HG02884 (cell line): ENCODE data around the gene PRG2.

ENCODE experiments used
- ATAC-seq: cut with Tn5 transposase; IDR thresholded peaks from one replicate; pipeline ENCODE4 v1.9.1; 2021; ENCODE audit warnings: mild to moderate bottlenecking, moderate library complexity; ENCODE audit not compliant: unreplicated experiment

PRG2 gene

GRCh38 chr11:57397394-57397990, 7.0 kb upstream of the PRG2 start:
- ATAC-seq, result no peak

DNA sequence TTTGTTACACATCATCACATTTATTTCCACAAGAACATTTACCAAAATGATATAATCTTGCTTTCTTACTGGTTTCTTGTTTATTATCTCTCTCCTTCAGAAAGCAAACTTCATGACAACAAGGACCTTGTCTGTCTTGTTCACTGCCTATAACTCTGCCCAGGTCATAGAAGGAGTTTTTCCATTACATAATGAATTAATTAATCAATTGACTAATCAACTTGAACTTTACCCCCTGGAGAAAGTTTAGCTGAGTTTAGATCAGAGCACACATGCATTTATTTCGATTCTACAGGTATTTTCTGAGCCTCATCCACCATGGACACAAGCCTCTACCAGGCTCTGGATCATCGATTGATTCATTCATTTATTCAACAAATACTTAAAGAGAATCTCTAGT, 6.3 kb upstream of the PRG2 start:
- no peak for ATAC-seq

DNA sequence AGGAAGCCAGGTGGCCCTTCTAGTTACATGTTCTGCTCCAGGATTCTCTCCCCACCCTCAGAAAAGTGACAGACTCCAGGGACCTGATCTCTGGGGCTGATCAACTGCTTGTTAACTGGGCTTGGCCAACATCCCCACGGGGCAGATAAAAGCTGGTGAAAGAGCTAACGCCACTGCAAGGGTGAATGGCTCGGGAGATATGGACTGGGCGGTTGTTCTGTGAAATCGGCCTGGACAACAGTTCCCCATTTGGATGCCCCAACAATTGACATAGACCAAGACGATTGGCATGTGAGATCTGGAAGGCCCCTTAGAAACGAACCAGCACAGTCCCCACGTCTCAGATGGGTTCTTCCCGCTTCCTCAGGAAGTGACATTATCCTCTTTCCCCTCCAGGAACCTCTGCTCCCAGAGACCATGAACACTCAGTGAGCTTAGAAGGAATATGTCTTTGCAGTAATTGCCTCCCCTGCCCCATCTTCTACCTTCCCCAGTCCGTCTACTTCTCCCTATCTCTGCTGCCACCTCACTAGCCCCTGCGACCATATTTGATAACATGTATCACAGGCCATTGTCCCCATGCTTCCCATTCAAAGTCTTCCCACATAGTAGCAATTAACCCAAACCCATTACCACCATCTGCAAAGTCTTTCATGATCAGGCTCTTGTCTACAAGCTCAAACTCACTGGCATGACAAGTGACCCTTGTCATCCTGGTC, 5.6 kb upstream of the PRG2 start:
- ATAC-seq, result no peak

DNA sequence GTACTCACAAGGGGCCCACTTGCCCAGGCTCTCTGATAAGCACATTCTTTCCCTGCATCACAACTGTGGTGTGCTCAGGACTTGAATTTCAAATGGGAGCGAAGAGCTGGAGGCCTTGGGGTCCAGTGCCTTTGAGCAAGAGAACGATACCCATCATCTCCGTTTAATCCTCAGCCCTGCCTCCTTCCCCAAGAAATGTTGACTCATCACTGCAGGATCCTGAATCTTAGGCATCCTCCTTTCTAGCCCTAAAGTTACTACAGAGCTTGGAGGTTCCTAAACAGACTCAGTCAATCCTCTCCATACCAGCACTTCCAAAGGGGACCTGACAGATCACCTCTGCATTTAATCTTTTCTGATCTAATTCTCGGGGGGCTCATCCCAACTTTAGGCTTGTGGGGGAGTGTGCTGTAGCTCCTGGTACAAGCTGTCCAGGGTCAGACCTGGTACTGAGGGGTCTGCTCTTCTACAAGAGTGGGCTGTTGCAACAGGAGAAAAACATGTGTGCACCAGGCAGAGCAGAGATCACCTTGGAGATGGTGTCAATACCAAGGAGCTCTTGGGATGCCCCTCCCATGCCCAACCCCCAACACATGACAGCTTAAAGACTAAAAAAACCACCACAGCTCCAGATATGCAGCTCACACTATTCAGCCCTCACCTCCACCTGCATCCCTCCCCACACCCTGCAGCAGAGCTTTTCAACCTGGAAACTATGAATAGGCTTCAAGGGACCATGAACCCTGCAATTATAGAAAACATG, 3.9 kb upstream of the PRG2 start:
- no peak for ATAC-seq

DNA sequence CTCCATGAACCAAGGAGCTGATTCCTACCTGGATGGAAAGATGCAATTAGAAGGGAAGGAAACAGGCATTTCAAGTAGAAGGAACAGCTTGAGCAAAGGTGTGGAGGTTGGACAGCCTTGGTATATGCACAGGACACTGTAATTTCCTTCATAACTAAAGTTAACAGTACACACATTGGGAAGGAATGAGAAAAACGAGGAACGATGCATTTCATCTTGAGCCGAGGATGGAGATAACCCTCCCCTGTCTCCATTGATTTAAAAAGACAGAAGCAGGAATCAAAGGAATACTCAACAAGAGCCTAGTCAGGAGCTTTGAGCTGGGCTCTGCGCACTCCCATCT, 2.3 kb upstream of the PRG2 start:
- ATAC-seq, result no peak

GRCh38 chr11:57392066-57392762, 1.8 kb upstream of the PRG2 start:
- no peak for ATAC-seq

DNA sequence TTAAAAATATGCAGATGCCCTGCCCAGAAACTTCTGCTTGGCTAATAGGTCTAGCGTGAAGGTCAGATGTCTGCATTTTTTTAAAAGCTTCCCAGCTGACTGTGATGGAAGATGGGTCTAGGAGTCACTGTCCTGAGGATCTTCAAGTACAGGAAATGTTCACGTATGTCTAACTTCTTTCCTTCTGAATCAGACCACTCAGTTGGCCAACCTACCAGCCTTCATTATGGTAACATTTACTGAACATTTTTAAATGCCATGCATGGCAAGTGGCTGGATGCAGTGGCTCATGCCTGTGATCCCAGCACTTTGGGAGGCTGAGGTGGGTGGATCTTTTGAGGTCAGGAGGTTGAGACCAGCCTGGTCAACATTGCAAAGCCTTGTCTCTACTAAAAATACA, 1.1 kb upstream of the PRG2 start:
- ATAC-seq, result no peak

DNA sequence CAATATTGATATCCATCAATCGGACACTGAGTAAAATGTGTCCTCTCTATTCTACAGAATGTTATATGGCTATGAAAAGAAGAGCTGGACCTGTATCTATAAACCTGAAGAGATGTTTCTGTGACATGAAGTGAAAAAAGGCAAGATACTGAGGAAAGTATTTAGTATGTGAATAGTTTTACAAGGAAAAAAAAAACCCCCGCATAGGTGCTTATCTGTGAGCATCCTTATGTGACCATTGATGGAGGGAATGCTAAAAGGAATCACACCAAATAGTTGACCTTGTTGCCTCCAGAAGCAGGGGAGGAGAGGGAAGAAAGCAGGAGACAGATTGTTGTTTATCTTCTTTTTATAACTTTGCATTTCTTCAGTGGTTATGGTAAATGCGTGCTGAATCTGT, 661 bp upstream of the PRG2 start:
- no peak for ATAC-seq

DNA sequence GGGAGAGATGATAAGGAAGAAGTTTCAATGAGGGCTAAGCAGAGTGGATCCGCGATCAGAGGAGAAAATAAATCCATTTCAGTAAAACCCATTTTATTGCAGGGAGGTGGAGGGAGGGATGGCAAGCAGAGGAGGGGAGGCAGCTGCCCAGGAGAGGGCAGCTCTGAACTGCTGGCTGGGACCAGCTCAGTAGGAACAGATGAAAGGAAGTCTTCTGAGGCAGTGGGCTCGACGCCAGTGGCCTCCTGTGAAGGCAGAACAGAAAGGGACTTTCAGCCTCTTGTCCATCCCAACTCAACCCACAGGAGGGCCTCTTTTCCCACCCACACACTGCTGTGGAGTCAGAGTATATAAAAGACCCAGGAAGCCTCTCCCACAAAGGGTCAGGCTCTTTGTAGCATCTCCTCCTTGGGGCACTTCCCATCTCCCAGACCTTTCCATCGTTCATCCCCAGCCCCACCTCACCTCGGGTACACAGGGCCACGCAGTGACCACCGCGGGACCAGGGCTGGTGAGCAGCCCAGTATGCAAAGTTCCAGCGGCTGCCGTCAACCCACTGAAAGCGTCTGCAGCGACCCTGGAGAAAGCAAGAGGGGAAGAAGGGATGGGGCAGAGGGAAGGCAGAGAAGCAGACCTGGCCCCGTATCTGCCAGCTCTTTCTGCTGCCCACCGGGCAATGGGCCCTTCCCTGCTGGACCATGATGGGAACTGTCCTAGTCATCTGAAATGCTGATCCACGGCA, 3.0 kb downstream of the PRG2 start:
- no peak for ATAC-seq

GRCh38 chr11:57386178-57386940, 4.1 kb downstream of the PRG2 start:
- ATAC-seq, result no peak

- no peak for ATAC-seq
Measured at GRCh38 chr11:57380975-57381374, 9.5 kb downstream of the PRG2 start, which contains the start of gene PRG3. PRG3 (minus strand) TSS chr11:57381150; CDS start chr11:57380708, 442 bp downstream.

DNA sequence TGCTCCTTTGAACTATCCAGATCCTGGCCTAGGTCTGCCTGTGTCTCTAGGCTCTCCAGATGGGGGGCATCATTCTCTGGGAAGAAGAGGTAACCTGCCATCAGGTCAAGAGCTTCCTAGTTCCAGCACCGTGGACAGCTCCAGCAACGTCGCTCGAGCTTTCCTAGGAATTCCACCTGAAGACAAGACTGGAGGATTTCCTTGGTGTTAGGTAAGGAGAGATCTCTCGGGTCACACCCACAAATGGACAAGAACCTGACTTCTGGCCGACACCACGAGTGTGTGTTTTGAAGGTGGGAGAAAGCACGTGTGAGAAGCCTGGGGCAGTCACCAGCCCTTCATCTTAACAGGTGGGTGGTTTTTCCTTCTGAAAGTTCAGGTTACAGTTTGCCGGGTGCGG, 10.7 kb downstream of the PRG2 start:
- ATAC-seq, result no peak

GRCh38 chr11:57378186-57378585, 12.3 kb downstream of the PRG2 start:
- no peak for ATAC-seq

DNA sequence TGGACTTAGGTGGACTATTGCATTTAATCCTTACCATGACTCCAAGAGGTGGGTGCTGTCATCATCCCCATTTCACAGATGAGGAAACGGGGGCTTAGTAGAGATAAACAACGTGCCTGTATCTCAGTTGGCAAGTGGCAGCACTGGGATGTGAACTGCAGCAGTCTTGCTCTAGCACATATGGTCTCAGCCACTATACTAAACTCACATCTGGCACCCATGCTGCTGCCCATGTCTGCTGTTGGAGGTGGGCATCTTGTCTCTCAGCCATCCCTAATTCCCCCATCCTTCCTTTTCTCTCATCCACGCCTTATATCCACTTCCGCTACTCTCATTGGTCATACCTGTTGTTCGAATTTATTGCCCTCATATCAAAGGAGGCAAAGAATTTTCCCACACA, 13.3 kb downstream of the PRG2 start:
- no peak for ATAC-seq

DNA sequence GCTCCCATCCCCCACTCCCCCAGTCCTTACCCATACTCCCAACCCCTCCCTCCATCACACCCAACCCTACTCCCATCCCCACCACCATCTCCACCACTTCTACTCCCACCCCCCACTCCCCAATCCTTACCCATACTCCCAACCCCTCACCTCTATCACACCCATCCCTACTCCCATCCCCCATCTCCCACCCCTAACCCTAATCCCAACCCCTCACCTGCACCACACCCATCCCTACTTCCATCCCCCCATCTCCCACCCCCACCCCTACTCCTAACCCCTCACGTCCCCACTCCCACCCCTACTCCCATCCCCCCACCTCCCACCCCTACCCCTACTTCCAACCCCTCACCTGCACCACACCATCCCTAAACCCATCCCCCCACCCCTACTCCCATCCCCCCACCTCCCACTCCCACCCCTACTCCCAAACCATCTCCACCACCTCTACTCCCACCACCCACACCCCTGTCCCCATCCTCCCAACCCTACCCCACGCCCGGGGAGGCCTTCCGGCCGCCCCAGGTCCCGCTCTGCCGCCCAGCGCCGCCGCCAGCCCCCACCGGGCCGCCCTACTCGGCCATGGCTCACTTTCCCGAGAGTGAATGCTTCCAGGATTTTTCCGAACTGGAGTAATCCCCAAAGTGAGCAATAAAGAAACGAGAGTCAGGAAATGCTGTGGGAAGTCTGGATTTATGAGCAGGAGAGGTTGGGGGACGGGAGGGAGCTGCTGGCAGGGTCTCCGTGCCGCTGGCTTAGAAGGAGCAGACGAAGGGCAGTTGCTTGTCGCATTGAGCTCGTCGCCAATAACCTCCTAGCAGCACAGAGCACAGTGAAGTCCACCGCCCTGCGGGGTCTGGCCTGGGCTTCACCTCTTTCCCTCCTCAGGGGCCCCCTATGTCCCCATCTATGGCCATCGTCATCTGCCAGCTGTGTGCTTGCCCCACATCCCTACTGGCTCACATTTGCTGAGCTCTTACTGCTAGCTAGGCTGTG, 14.1 kb downstream of the PRG2 start:
- ATAC-seq, result no peak

- ATAC-seq, result no peak
Measured at GRCh38 chr11:57375490-57375889, 15.0 kb downstream of the PRG2 start.

DNA sequence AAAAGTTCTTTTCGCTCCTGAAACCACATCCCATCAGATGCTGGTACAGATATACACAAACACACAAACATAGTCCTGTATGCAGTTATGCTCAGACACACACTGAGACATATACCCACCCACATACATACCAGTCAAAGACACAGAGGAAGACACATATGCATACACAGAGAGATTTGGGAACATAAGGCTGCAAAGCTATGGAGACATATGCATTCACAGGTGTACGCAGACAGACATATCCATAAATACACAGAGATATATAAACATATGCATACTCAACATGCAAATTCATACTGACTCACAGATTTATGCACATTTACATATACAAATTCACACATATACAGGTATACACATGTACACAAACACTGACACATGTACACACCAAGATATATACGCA, 15.5 kb downstream of the PRG2 start:
- no peak for ATAC-seq

DNA sequence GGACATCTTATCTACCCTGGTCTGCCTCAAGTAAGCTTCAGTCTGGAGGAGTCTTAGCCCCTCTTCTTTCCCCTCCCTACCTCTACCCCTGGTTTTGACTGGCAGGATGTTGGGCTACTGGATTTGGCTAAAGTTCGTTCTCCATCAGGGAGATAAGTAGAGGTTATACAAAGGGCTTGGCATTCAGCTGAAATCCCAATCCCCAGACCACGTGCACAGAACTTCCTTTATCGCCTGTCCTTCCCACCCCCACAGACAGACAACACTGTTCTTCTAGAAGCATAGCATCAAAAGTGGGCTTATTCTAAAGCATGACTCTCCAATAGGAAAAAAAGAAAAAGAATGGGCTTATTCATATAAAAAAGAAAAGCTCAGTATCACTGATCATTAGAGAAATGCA, 17.3 kb downstream of the PRG2 start:
- ATAC-seq, result no peak

- no peak for ATAC-seq
Measured at GRCh38 chr11:57370941-57371340, 19.5 kb downstream of the PRG2 start.
